ENCODE measurements around the gene EXT2.
A peak's percentile ranks its signal among the peaks of the same experiment; 100 is the strongest.

The EXT2 gene

GRCh38 chr11:44269369-44270351 lies 174.2 kb downstream of the EXT2 start:
- DNase-seq, result no peak

GRCh38 chr11:44270403-44271273 lies 175.2 kb downstream of the EXT2 start:
- DNase-seq, result no peak

- no peak for DNase-seq
Observed at GRCh38 chr11:44271286-44271685, 175.8 kb downstream of the EXT2 start.

GRCh38 chr11:44274404-44274803 lies 178.9 kb downstream of the EXT2 start:
- DNase-seq, result no peak

- no peak for DNase-seq
Observed at GRCh38 chr11:44275241-44275640, 179.8 kb downstream of the EXT2 start.

- DNase-seq, result no peak
Observed at GRCh38 chr11:44275961-44276550, 180.6 kb downstream of the EXT2 start.

GRCh38 chr11:44277196-44278090 lies 182.0 kb downstream of the EXT2 start:
- no peak for DNase-seq

GRCh38 chr11:44279483-44279882 lies 184.0 kb downstream of the EXT2 start:
- DNase-seq, result no peak

GRCh38 chr11:44280257-44280656 lies 184.8 kb downstream of the EXT2 start:
- DNase-seq, result no peak

GRCh38 chr11:44281151-44281550 lies 185.7 kb downstream of the EXT2 start:
- DNase-seq, result no peak

- DNase-seq, result no peak
Observed at GRCh38 chr11:44282620-44283019, 187.1 kb downstream of the EXT2 start.

- no peak for DNase-seq
Observed at GRCh38 chr11:44285756-44286155, 190.3 kb downstream of the EXT2 start.

GRCh38 chr11:44286268-44286880 lies 190.9 kb downstream of the EXT2 start:
- peak; percentile 55 for DNase-seq

GRCh38 chr11:44286911-44287310 lies 191.4 kb downstream of the EXT2 start:
- DNase-seq, result no peak

GRCh38 chr11:44288133-44288526 lies 192.7 kb downstream of the EXT2 start:
- no peak for DNase-seq

- no peak for DNase-seq
Observed at GRCh38 chr11:44290208-44290607, 194.7 kb downstream of the EXT2 start.
